GM23248 (cell line): ENCODE data around the gene STPG1.

ENCODE experiments used
- EZH2 ChIP-seq: fragments of 200-600 bp; sonication (generic); IDR thresholded peaks from 2 replicates; pipeline ENCODE4 v1.6.1; 2018; ENCODE audit warnings: antibody characterized with exemption, mild to moderate bottlenecking; ENCODE audit not compliant: insufficient read depth, poor library complexity, severe bottlenecking
- EZH2phosphoT487 ChIP-seq: fragments of 200-600 bp; sonication (generic); IDR thresholded peaks from 2 replicates; pipeline ENCODE4 v1.6.1; 2018; ENCODE audit warnings: antibody characterized with exemption, moderate library complexity, mild to moderate bottlenecking, low read depth; ENCODE audit not compliant: insufficient read depth

- no peak for TF ChIP-seq EZH2
- no peak for TF ChIP-seq EZH2phosphoT487
These were observed 76.1 kb downstream of the STPG1 start for GRCh38 chr1:24337455-24337854.
